ENCODE measurements around the gene LRRC17. TPM values are rescaled to one million over a fixed set of nuclear protein-coding genes. Genes with fewer than 3 reads are reported as not detected.

The LRRC17 gene
- total RNA-seq, 4 donors from 2014 or later: 3.0 to 4.1 (median 3.2) TPM

GRCh38 chr7:102988088-102988487, 75.3 kb downstream of the LRRC17 start:
- no peaks in the 10 kb centered on the region for H3K4me1 ChIP-seq
- H3K4me3 ChIP-seq (replicated peaks in 1 of 3): no peak overlapping the region
- no peak for TF ChIP-seq CTCF (IDR thresholded peaks at IDR 0.05)
- H3K36me3 ChIP-seq: no peaks in the 10 kb centered on the region
- intact Hi-C loops (cut with DNase I): no loop called here
- H3K27me3 ChIP-seq: no peaks in the 10 kb centered on the region
- 83 to 90% methylated on average over 2 of the region's 2 CpGs for WGBS, 2 donors
- no peaks in the 10 kb centered on the region for H3K9me3 ChIP-seq
- no peak overlapping the region for H3K27ac ChIP-seq
- DNase-seq: no peak

- TF ChIP-seq CTCF (IDR thresholded peaks at IDR 0.05) (no peak), POLR2A (IDR thresholded peaks at IDR 0.05) (no peak)
- H3K27ac ChIP-seq: no peak overlapping the region
- DNase-seq: no peak
- no peaks in the 10 kb centered on the region for H3K4me1 ChIP-seq
- no peaks in the 10 kb centered on the region for H3K27me3 ChIP-seq
- no peaks in the 10 kb centered on the region for H3K9me3 ChIP-seq
- intact Hi-C loops (cut with DNase I): no loop called here
- WGBS, 2 donors: 58 to 67% methylated on average over 6 of the region's 6 CpGs
- H3K36me3 ChIP-seq: no peaks in the 10 kb centered on the region
- no peak overlapping the region for H3K4me3 ChIP-seq (replicated peaks in 1 of 3)
Observed at GRCh38 chr7:102988631-102989560, 76.1 kb downstream of the LRRC17 start.

- 85 to 97% methylated on average over 2 of the region's 2 CpGs for WGBS, 2 donors
- H3K4me1 ChIP-seq: no peaks in the 10 kb centered on the region
- intact Hi-C loops (cut with DNase I): no loop called here
Observed at GRCh38 chr7:102990642-102991041, 77.8 kb downstream of the LRRC17 start.

GRCh38 chr7:102991077-102991539, 78.3 kb downstream of the LRRC17 start:
- no peaks in the 10 kb centered on the region for H3K4me1 ChIP-seq
- TF ChIP-seq CTCF (IDR thresholded peaks at IDR 0.05) (no peak), POLR2A (IDR thresholded peaks at IDR 0.05) (no peak)
- intact Hi-C loops (cut with DNase I): no loop called here
- H3K27me3 ChIP-seq: no peaks in the 10 kb centered on the region
- H3K4me3 ChIP-seq (replicated peaks in 1 of 3): no peak overlapping the region
- H3K27ac ChIP-seq: no peak overlapping the region
- H3K9me3 ChIP-seq: no peaks in the 10 kb centered on the region
- no peak for DNase-seq
- no peaks in the 10 kb centered on the region for H3K36me3 ChIP-seq

More at GRCh38 chr7:102990642-102991041, 77.8 kb downstream of the LRRC17 start:
- H3K27me3 ChIP-seq: no peaks in the 10 kb centered on the region
- no peaks in the 10 kb centered on the region for H3K9me3 ChIP-seq
- H3K36me3 ChIP-seq: no peaks in the 10 kb centered on the region
- no peak overlapping the region for H3K27ac ChIP-seq
- H3K4me3 ChIP-seq (replicated peaks in 1 of 3): no peak overlapping the region
- no peak for DNase-seq
- TF ChIP-seq POLR2A (IDR thresholded peaks at IDR 0.05) (no peak), CTCF (IDR thresholded peaks at IDR 0.05) (no peak)

GRCh38 chr7:102991540-102992214, 78.9 kb downstream of the LRRC17 start:
- no peaks in the 10 kb centered on the region for H3K27me3 ChIP-seq
- no peaks in the 10 kb centered on the region for H3K9me3 ChIP-seq
- H3K27ac ChIP-seq: no peak overlapping the region
- H3K36me3 ChIP-seq: no peaks in the 10 kb centered on the region
- DNase-seq: no peak
- no peaks in the 10 kb centered on the region for H3K4me1 ChIP-seq
- H3K4me3 ChIP-seq (replicated peaks in 1 of 3): no peak overlapping the region
- intact Hi-C loops (cut with DNase I): no loop called here
- 90 to 95% methylated on average over 2 of the region's 2 CpGs for WGBS, 2 donors
- TF ChIP-seq CTCF (IDR thresholded peaks at IDR 0.05) (no peak), POLR2A (IDR thresholded peaks at IDR 0.05) (no peak)
